ENCODE results near the gene DNAH14.

GRCh38 chr1:225242611-225243010 is 313.1 kb downstream of the DNAH14 start:
- TF ChIP-seq MXI1 (conservative IDR thresholded peaks at IDR 0.05; ENCODE audit: poor library complexity, severe bottlenecking): no peak
- TF ChIP-seq CTCF (IDR thresholded peaks at IDR 0.05; ENCODE audit: poor library complexity, severe bottlenecking): no peak
- TF ChIP-seq, protein P1, sequence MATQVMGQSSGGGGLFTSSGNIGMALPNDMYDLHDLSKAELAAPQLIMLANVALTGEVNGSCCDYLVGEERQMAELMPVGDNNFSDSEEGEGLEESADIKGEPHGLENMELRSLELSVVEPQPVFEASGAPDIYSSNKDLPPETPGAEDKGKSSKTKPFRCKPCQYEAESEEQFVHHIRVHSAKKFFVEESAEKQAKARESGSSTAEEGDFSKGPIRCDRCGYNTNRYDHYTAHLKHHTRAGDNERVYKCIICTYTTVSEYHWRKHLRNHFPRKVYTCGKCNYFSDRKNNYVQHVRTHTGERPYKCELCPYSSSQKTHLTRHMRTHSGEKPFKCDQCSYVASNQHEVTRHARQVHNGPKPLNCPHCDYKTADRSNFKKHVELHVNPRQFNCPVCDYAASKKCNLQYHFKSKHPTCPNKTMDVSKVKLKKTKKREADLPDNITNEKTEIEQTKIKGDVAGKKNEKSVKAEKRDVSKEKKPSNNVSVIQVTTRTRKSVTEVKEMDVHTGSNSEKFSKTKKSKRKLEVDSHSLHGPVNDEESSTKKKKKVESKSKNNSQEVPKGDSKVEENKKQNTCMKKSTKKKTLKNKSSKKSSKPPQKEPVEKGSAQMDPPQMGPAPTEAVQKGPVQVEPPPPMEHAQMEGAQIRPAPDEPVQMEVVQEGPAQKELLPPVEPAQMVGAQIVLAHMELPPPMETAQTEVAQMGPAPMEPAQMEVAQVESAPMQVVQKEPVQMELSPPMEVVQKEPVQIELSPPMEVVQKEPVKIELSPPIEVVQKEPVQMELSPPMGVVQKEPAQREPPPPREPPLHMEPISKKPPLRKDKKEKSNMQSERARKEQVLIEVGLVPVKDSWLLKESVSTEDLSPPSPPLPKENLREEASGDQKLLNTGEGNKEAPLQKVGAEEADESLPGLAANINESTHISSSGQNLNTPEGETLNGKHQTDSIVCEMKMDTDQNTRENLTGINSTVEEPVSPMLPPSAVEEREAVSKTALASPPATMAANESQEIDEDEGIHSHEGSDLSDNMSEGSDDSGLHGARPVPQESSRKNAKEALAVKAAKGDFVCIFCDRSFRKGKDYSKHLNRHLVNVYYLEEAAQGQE (IDR thresholded peaks at IDR 0.05; ENCODE audit: borderline replicate concordance): no peak
- no peak for TF ChIP-seq POLR2AphosphoS5 (IDR thresholded peaks at IDR 0.05)
- TF ChIP-seq RAD21 (conservative IDR thresholded peaks at IDR 0.05): no peak
